ENCODE data around the gene LINC00632.
A peak's percentile ranks its signal among the peaks of the same experiment; 100 is the strongest.

Gene LINC00632

GRCh38 chrX:140765043-140765784, 55.7 kb downstream of the LINC00632 start:
- DNase-seq (ENCODE audit: low read depth), result peak; percentile 56

GRCh38 chrX:140766024-140766611, 56.6 kb downstream of the LINC00632 start:
- DNase-seq (ENCODE audit: low read depth), result peak; percentile 51

GRCh38 chrX:140767646-140768045, 58.1 kb downstream of the LINC00632 start:
- no peak for DNase-seq (ENCODE audit: low read depth)

GRCh38 chrX:140775211-140775610, 65.7 kb downstream of the LINC00632 start:
- no peak for DNase-seq (ENCODE audit: low read depth)

- DNase-seq (ENCODE audit: low read depth), result no peak
Observed at GRCh38 chrX:140776320-140776719, 66.8 kb downstream of the LINC00632 start.

GRCh38 chrX:140794642-140795041, 85.1 kb downstream of the LINC00632 start:
- no peak for DNase-seq (ENCODE audit: low read depth)

DNA sequence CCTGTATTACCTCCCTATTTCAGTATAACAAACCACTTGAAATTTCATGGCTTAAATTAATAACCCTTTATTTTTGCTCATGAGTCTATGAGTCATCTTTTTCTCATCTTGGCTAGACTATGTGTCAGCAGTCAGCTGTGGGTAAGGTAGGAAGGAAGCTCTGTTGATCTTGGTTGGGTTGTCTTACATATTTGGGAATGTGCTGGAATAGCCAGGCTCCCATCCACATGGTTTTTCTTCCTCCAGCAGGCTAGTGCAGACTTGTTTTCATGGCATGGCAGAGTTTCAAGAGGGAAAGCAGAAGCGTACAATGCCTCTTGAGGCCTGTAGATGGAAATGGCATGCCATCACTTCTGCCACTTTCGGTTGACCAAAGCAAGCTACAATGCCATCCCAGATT, 89.7 kb downstream of the LINC00632 start:
- no peak for DNase-seq (ENCODE audit: low read depth)

GRCh38 chrX:140804292-140804691, 94.7 kb downstream of the LINC00632 start:
- DNase-seq (ENCODE audit: low read depth), result no peak

GRCh38 chrX:140815868-140816267, 106.3 kb downstream of the LINC00632 start:
- peak; percentile 81 for DNase-seq (ENCODE audit: low read depth)

- peak; percentile 19 for DNase-seq (ENCODE audit: low read depth)
Observed at GRCh38 chrX:140817943-140818342, 108.4 kb downstream of the LINC00632 start.

- no peak for DNase-seq (ENCODE audit: low read depth)
Observed at GRCh38 chrX:140821280-140821679, 111.7 kb downstream of the LINC00632 start.

DNA sequence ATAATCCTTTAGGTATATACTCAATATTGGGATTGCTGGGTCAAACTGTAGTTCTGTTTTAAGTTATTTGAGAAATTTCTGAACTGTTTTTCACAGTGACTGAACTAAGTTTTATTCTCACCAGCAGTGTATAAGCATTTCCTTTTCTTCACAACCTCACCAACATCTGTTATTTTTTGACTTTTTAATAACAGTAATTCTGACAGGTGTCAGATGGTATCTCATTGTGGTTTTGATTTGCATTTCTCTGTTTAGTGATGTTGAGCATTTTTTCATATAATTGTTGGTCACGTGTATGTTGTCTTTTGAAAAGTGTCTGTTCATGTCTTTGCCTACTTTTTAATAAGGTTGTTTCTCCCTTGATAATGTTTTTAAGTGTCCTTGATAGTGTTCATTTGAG, 112.6 kb downstream of the LINC00632 start:
- DNase-seq (ENCODE audit: low read depth), result no peak

GRCh38 chrX:140822861-140823260, 113.3 kb downstream of the LINC00632 start:
- no peak for DNase-seq (ENCODE audit: low read depth)

- DNase-seq (ENCODE audit: low read depth), result no peak
Observed at GRCh38 chrX:140836874-140837273, 127.3 kb downstream of the LINC00632 start.

Measured in amniotic epithelial cell (primary cell).